Upper lobe of left lung (tissue), 6 donors: Measurements from ENCODE around the gene LIMK2. TPM values are rescaled to one million over a fixed set of nuclear protein-coding genes. Genes with fewer than 3 reads are reported as not detected.
A peak's percentile ranks its signal among the peaks of the same experiment; 100 is the strongest.
"Not testable (repeated sequence)": the region's sequence is repeated elsewhere in the genome, so short reads cannot be mapped to it uniquely, and the experiment has no call there.

ENCODE experiments used
- ATAC-seq, 2 donors: fragments of 200-7000 bp; cut with Tn5 transposase; one replicate each; pipeline ENCODE4 v1.9.1; 2022; ENCODE audit warnings: mild to moderate bottlenecking in 2 of 2, moderate library complexity in 2 of 2; ENCODE audit not compliant: low FRiP score in 2 of 2
- DNase-seq, 2 donors: peaks; one replicate each; pipeline ENCODE4 v3.0.0-alpha.2; 2019 to 2020
- H3K27ac ChIP-seq, 4 donors: fragments of 200-600 bp; sonication (generic); one replicate each; pipeline ENCODE4 v1.5.1; 2016 to 2019
- H3K27me3 ChIP-seq, 4 donors: fragments of 200-600 bp; sonication (generic); one replicate each; pipeline ENCODE4 v1.5.1; 2017 to 2019
- H3K36me3 ChIP-seq, 4 donors: fragments of 200-600 bp; sonication (generic); one replicate each; pipeline ENCODE4 v1.5.1; 2016 to 2019
- H3K4me1 ChIP-seq, 4 donors: fragments of 200-600 bp; sonication (generic); one replicate each; pipeline ENCODE4 v1.5.1; 2018 to 2019
- H3K4me3 ChIP-seq, 4 donors: fragments of 200-600 bp; sonication (generic); one replicate each; pipeline ENCODE4 v1.5.1; 2017 to 2019; ENCODE audit warnings: mild to moderate bottlenecking in 2 of 4, moderate library complexity in 1 of 4
- H3K9me3 ChIP-seq, 4 donors: fragments of 200-600 bp; sonication (generic); one replicate each; pipeline ENCODE4 v1.5.1; 2018 to 2019
- CTCF ChIP-seq, 6 experiments: fragments of 450-650 bp in 4 of 6; fragments of 200-600 bp in 2 of 6; sonication (generic) in 2 of 6; IDR thresholded peaks; one replicate each; pipeline ENCODE4 v1.5.1; 2016 to 2019; ENCODE audit warnings: antibody characterized with exemption in 6 of 6
- EP300 ChIP-seq, 4 donors: sonication (generic); formaldehyde crosslinking; IDR thresholded peaks; one replicate each; pipeline ENCODE4 v1.5.1; 2017; ENCODE audit warnings: antibody characterized with exemption in 4 of 4, control low read depth in 2 of 4
- POLR2A ChIP-seq, 4 donors: fragments of 450-650 bp; IDR thresholded peaks; one replicate each; pipeline ENCODE4 v1.5.1; 2016 to 2017; ENCODE audit warnings: antibody characterized with exemption in 4 of 4, mild to moderate bottlenecking in 2 of 4
- POLR2AphosphoS5 ChIP-seq, 2 donors: sonication (generic); formaldehyde crosslinking; IDR thresholded peaks; one replicate each; pipeline ENCODE4 v1.5.1; 2017; ENCODE audit warnings: antibody characterized with exemption in 2 of 2
- WGBS, 2 donors: methylation state at CpG; one replicate each; pipeline ENCODE4 v1.1.5; 2017 to 2018; 5-methylcytosine and 5-hydroxymethylcytosine counted together
- total RNA-seq, 6 donors: library from RNA; depleted of rRNA in 4 of 6; stranded (reverse); fragments of >200 nt in 4 of 6; gene quantifications; one replicate each; pipeline versions ENCODE4 v1.1.0 to v1.2.1, GENCODE V29; 2016 to 2021
- donor health status: DM: no; HTN: no; CAD: no; lungs with moderate emphysema.
- donor health status: DM: no; HTN: yes; CAD: no; lungs with severe emphysema.

LIMK2 gene
- total RNA-seq, 6 donors from 2014 or later: 44.5 to 141 (median 75.8) TPM

DNA sequence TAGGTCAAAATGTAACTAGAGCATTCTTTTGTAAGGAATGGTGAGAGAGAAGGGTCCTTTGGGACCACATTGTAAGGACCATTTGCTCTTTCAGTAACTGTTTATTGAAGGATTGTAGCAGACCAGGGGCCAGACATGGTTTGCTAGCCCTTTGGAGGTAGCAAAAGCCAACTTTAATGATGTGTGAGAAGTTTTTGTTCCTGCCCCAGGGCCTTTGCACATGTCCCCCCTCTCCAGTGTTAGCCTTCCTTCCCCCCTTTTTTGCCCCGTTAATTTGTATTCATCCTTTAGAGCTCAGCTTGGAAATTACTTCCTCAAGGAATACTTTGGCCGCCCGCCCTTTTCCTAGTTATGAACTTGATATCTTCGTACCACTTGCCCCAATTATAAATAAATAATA is 9.0 kb downstream of the LIMK2 start:
- H3K27ac ChIP-seq: peak overlapping the region; percentile 60 to 96 (median 69)
- H3K27me3 ChIP-seq: no peaks in the 10 kb centered on the region
- H3K9me3 ChIP-seq: no peaks in the 10 kb centered on the region
- WGBS, 2 donors: 83 to 88% methylated on average over 4 of the region's 4 CpGs
- ATAC-seq: no peak
- no peak for DNase-seq
- TF ChIP-seq POLR2A (IDR thresholded peaks at IDR 0.05): no peak
- no peak for TF ChIP-seq CTCF (IDR thresholded peaks at IDR 0.05)
- TF ChIP-seq EP300 (IDR thresholded peaks at IDR 0.05): no peak
- TF ChIP-seq POLR2AphosphoS5 (IDR thresholded peaks at IDR 0.05): no peak
- H3K4me3 ChIP-seq: no peak overlapping the region
- H3K4me1 ChIP-seq: peaks cover 28 to 77% (median 60%) of the 10 kb centered on the region in 4 donors
- peaks cover 0 to 9% (median 2%) of the 10 kb centered on the region in 4 donors for H3K36me3 ChIP-seq

- no peak overlapping the region for H3K4me3 ChIP-seq
- H3K27ac ChIP-seq: peak overlapping the region; percentile 17 to 96 (median 72)
- 88% methylated on average over 5 of the region's 5 CpGs for WGBS, 2 donors
- no peaks in the 10 kb centered on the region for H3K9me3 ChIP-seq
- ATAC-seq: no peak
- peaks cover 0 to 25% (median 9%) of the 10 kb centered on the region in 4 donors for H3K36me3 ChIP-seq
- no peak for DNase-seq
- peaks cover 33 to 67% (median 52%) of the 10 kb centered on the region in 4 donors for H3K4me1 ChIP-seq
- H3K27me3 ChIP-seq: no peaks in the 10 kb centered on the region
- TF ChIP-seq EP300 (IDR thresholded peaks at IDR 0.05) (no peak), POLR2A (IDR thresholded peaks at IDR 0.05) (no peak), POLR2AphosphoS5 (IDR thresholded peaks at IDR 0.05) (no peak), CTCF (IDR thresholded peaks at IDR 0.05) (no peak)
These were observed 10.6 kb downstream of the LIMK2 start for GRCh38 chr22:31222736-31223135.

GRCh38 chr22:31223786-31224191 is 11.7 kb downstream of the LIMK2 start:
- ATAC-seq: no peak
- WGBS, 2 donors: 64 to 67% methylated on average over 3 of the region's 3 CpGs

GRCh38 chr22:31224691-31225090 is 12.6 kb downstream of the LIMK2 start:
- not testable (repeated sequence) for ATAC-seq, H3K9me3 ChIP-seq, H3K27me3 ChIP-seq, H3K4me3 ChIP-seq
- DNase-seq: peak in 1 of 2 donors; percentile 25
- Histone ChIP-seq H3K4me1 (peaks cover 38 to 65% (median 49%) of the 10 kb centered on the region in 4 donors), H3K27ac (peak overlapping the region in 2 of 4 donors; percentile 72 to 96), H3K36me3 (peaks cover 0 to 25% (median 9%) of the 10 kb centered on the region in 4 donors)
- 96 to 100% methylated on average over 2 to 4 of the region's 4 CpGs for WGBS, 2 donors

More at GRCh38 chr22:31223786-31224191, 11.7 kb downstream of the LIMK2 start:
- Histone ChIP-seq H3K4me1 (peaks cover 39 to 66% (median 45%) of the 10 kb centered on the region in 4 donors), H3K9me3 (no peaks in the 10 kb centered on the region), H3K4me3 (no peak overlapping the region), H3K27ac (peak overlapping the region; percentile 26 to 96 (median 58)), H3K27me3 (no peaks in the 10 kb centered on the region), H3K36me3 (peaks cover 0 to 28% (median 9%) of the 10 kb centered on the region in 4 donors)
- no peak for TF ChIP-seq POLR2AphosphoS5 (IDR thresholded peaks at IDR 0.05)
- TF ChIP-seq EP300 (IDR thresholded peaks at IDR 0.05): no peak
- no peak for TF ChIP-seq CTCF (IDR thresholded peaks at IDR 0.05)
- no peak for TF ChIP-seq POLR2A (IDR thresholded peaks at IDR 0.05)
- peak in 1 of 2 donors; percentile 60 for DNase-seq

DNA sequence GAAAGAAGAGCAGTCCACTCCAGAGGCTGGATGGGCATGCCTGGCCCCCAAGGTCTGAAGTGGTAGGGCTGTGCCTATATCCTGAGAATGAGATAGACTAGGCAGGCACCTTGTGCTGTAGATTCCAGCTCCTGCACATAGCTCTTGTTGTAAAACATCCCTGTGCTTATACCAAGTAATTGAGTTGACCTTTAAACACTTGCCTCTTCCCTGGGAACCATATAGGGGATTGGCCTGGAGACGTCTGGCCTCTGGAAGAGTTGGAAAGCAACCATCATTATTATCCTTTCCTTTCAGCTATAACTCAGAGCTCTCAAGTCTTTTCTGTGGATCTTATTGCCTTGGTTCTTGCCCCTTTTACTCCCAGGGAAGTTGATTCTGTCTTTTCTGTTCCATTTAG is 15.1 kb downstream of the LIMK2 start:
- DNase-seq: no peak
- WGBS, 2 donors: 82 to 88% methylated on average over 1 of the region's 1 CpG
- no peak for TF ChIP-seq CTCF (IDR thresholded peaks at IDR 0.05)
- H3K4me1 ChIP-seq: peaks cover 50 to 71% (median 62%) of the 10 kb centered on the region in 4 donors
- H3K36me3 ChIP-seq: peaks cover 0 to 25% (median 9%) of the 10 kb centered on the region in 4 donors
- no peak for ATAC-seq
- H3K27me3 ChIP-seq: no peaks in the 10 kb centered on the region
- no peaks in the 10 kb centered on the region for H3K9me3 ChIP-seq
- H3K27ac ChIP-seq: peak overlapping the region in 3 of 4 donors; percentile 80 to 92 (median 89)
- no peak overlapping the region for H3K4me3 ChIP-seq
